GM19397 (cell line): ENCODE results near the gene LGALS12.
A peak's percentile ranks its signal among the peaks of the same experiment; 100 is the strongest.

Experiments
- ATAC-seq: cut with Tn5 transposase; IDR thresholded peaks from one replicate; pipeline ENCODE4 v1.9.1; 2021; ENCODE audit warnings: mild to moderate bottlenecking, moderate library complexity; ENCODE audit not compliant: unreplicated experiment

The LGALS12 gene

GRCh38 chr11:63558459-63559157 lies 52.7 kb downstream of the LGALS12 start:
- no peak for ATAC-seq

- no peak for ATAC-seq
Measured at GRCh38 chr11:63560506-63561180, 54.8 kb downstream of the LGALS12 start.

- no peak for ATAC-seq
Measured at GRCh38 chr11:63563201-63564055, 57.5 kb downstream of the LGALS12 start, which contains the start of gene PLAAT2. Gene PLAAT2 (minus strand): TSS chr11:63563379. CDS start chr11:63563324, 55 bp downstream.

GRCh38 chr11:63564056-63564774 lies 58.3 kb downstream of the LGALS12 start:
- ATAC-seq: peak; percentile 51

- no peak for ATAC-seq
Measured at GRCh38 chr11:63564784-63565350, 59.0 kb downstream of the LGALS12 start.
